ENCODE results near the gene SSNA1.

SSNA1 gene

GRCh38 chr9:137140151-137141012 lies 48.1 kb upstream of the SSNA1 start:
- Histone ChIP-seq H2BK5ac (ENCODE audit: low read length) (no peak overlapping the region), H3K9me3 (replicated peaks in 1 of 2; ENCODE audit: control insufficient read depth in 2 of 2, insufficient read depth in 1 of 2, low read depth in 1 of 2, low read length in 2 of 2) (peaks cover 0 to 5% of the 10 kb centered on the region in 2 donors), H3K18ac (ENCODE audit: low read length) (no peak overlapping the region), H3K27ac (replicated peaks; ENCODE audit: low read length) (no peak overlapping the region), H3K9ac (ENCODE audit: low read depth, low read length, poor library complexity) (peak overlapping the region; percentile 50), H3K4me1 (ENCODE audit: control insufficient read depth in 2 of 2, insufficient read depth in 1 of 2, low read depth in 1 of 2, low read length in 2 of 2) (peaks cover 0 to 2% of the 10 kb centered on the region in 2 donors), H2BK15ac (ENCODE audit: low read length) (no peak overlapping the region), H2BK12ac (ENCODE audit: low read length) (no peak overlapping the region), H3K27me3 (ENCODE audit: control insufficient read depth in 3 of 3, insufficient read depth in 3 of 3, low read depth in 1 of 3, low read length in 3 of 3) (peaks cover 10 to 87% (median 76%) of the 10 kb centered on the region in 3 experiments), H4K8ac (ENCODE audit: low read depth, low read length) (no peak overlapping the region), H3K14ac (ENCODE audit: low read length) (no peak overlapping the region), H3K79me1 (ENCODE audit: low read depth, low read length) (peaks cover 2% of the 10 kb centered on the region), H3K23ac (ENCODE audit: low read depth, low read length, poor library complexity) (peak overlapping the region; percentile 68), H3K4ac (ENCODE audit: low read length) (no peak overlapping the region), H2BK120ac (ENCODE audit: low read depth, low read length) (no peak overlapping the region), H4K91ac (ENCODE audit: low read depth, low read length, poor library complexity) (no peak overlapping the region), H2AK5ac (ENCODE audit: low read depth, low read length) (no peak overlapping the region), H3K4me2 (ENCODE audit: insufficient read depth, low read length, poor library complexity, severe bottlenecking) (no peak overlapping the region), H3K4me3 (ENCODE audit: low read length in 2 of 2) (peak overlapping the region in 1 of 2 donors; percentile 3), H3K36me3 (replicated peaks in 1 of 2; ENCODE audit: control insufficient read depth in 2 of 2, insufficient read depth in 2 of 2, low read length in 2 of 2) (no peaks in the 10 kb centered on the region), H2AFZ (ENCODE audit: low read length) (no peak overlapping the region)
- WGBS, 2 donors (ENCODE audit: extremely low coverage in 2 of 2, insufficient read length in 2 of 2, insufficient replicate concordance in 1 of 2), result no CpG with 5 or more reads among the region's 26 CpGs
- DNase-seq (ENCODE audit: low spot score), result no peak

GRCh38 chr9:137141050-137141810 lies 47.2 kb upstream of the SSNA1 start:
- Histone ChIP-seq H3K4me2 (ENCODE audit: insufficient read depth, low read length, poor library complexity, severe bottlenecking) (no peak overlapping the region), H3K27me3 (ENCODE audit: control insufficient read depth in 3 of 3, insufficient read depth in 3 of 3, low read depth in 1 of 3, low read length in 3 of 3) (peaks cover 10 to 87% (median 72%) of the 10 kb centered on the region in 3 experiments), H2AFZ (ENCODE audit: low read length) (no peak overlapping the region), H3K9ac (ENCODE audit: low read depth, low read length, poor library complexity) (peak overlapping the region; percentile 50), H2BK120ac (ENCODE audit: low read depth, low read length) (no peak overlapping the region), H3K27ac (replicated peaks; ENCODE audit: low read length) (no peak overlapping the region), H3K18ac (ENCODE audit: low read length) (no peak overlapping the region), H3K14ac (ENCODE audit: low read length) (no peak overlapping the region), H3K79me1 (ENCODE audit: low read depth, low read length) (no peaks in the 10 kb centered on the region), H3K36me3 (replicated peaks in 1 of 2; ENCODE audit: control insufficient read depth in 2 of 2, insufficient read depth in 2 of 2, low read length in 2 of 2) (no peaks in the 10 kb centered on the region), H2AK5ac (ENCODE audit: low read depth, low read length) (no peak overlapping the region), H4K8ac (ENCODE audit: low read depth, low read length) (no peak overlapping the region), H2BK5ac (ENCODE audit: low read length) (no peak overlapping the region), H4K91ac (ENCODE audit: low read depth, low read length, poor library complexity) (no peak overlapping the region), H2BK15ac (ENCODE audit: low read length) (no peak overlapping the region), H2BK12ac (ENCODE audit: low read length) (no peak overlapping the region), H3K23ac (ENCODE audit: low read depth, low read length, poor library complexity) (peak overlapping the region; percentile 61), H3K4ac (ENCODE audit: low read length) (no peak overlapping the region), H3K4me3 (ENCODE audit: low read length in 2 of 2) (no peak overlapping the region), H3K4me1 (ENCODE audit: control insufficient read depth in 2 of 2, insufficient read depth in 1 of 2, low read depth in 1 of 2, low read length in 2 of 2) (peaks cover 0 to 2% of the 10 kb centered on the region in 2 donors), H3K9me3 (replicated peaks in 1 of 2; ENCODE audit: control insufficient read depth in 2 of 2, insufficient read depth in 1 of 2, low read depth in 1 of 2, low read length in 2 of 2) (peaks cover 0 to 5% of the 10 kb centered on the region in 2 donors)
- no CpG with 5 or more reads among the region's 17 CpGs for WGBS, 2 donors (ENCODE audit: extremely low coverage in 2 of 2, insufficient read length in 2 of 2, insufficient replicate concordance in 1 of 2)
- no peak for DNase-seq (ENCODE audit: low spot score)

- H3K14ac ChIP-seq (ENCODE audit: low read length), result peak overlapping the region; percentile 95
- H3K4me3 ChIP-seq (ENCODE audit: low read length in 2 of 2), result peak overlapping the region in 1 of 2 donors; percentile 68
- no peak overlapping the region for H3K18ac ChIP-seq (ENCODE audit: low read length)
- H3K36me3 ChIP-seq (replicated peaks in 1 of 2; ENCODE audit: control insufficient read depth in 2 of 2, insufficient read depth in 2 of 2, low read length in 2 of 2), result no peaks in the 10 kb centered on the region
- H2BK5ac ChIP-seq (ENCODE audit: low read length), result no peak overlapping the region
- no peak overlapping the region for H3K4ac ChIP-seq (ENCODE audit: low read length)
- H3K4me1 ChIP-seq (ENCODE audit: control insufficient read depth in 2 of 2, insufficient read depth in 1 of 2, low read depth in 1 of 2, low read length in 2 of 2), result peaks cover 0 to 2% of the 10 kb centered on the region in 2 donors
- H2BK12ac ChIP-seq (ENCODE audit: low read length), result no peak overlapping the region
- H2AK5ac ChIP-seq (ENCODE audit: low read depth, low read length), result peak overlapping the region; percentile 84
- H3K9ac ChIP-seq (ENCODE audit: low read depth, low read length, poor library complexity), result peak overlapping the region; percentile 72
- H3K4me2 ChIP-seq (ENCODE audit: insufficient read depth, low read length, poor library complexity, severe bottlenecking), result no peak overlapping the region
- H4K91ac ChIP-seq (ENCODE audit: low read depth, low read length, poor library complexity), result no peak overlapping the region
- peaks cover 0 to 5% of the 10 kb centered on the region in 2 donors for H3K9me3 ChIP-seq (replicated peaks in 1 of 2; ENCODE audit: control insufficient read depth in 2 of 2, insufficient read depth in 1 of 2, low read depth in 1 of 2, low read length in 2 of 2)
- H3K79me1 ChIP-seq (ENCODE audit: low read depth, low read length), result peaks cover 2% of the 10 kb centered on the region
- H3K27ac ChIP-seq (replicated peaks; ENCODE audit: low read length), result no peak overlapping the region
- no peak overlapping the region for H4K8ac ChIP-seq (ENCODE audit: low read depth, low read length)
- peak overlapping the region; percentile 61 for H3K23ac ChIP-seq (ENCODE audit: low read depth, low read length, poor library complexity)
- no CpG with 5 or more reads among the region's 24 CpGs for WGBS, 2 donors (ENCODE audit: extremely low coverage in 2 of 2, insufficient read length in 2 of 2, insufficient replicate concordance in 1 of 2)
- no peak overlapping the region for H2BK120ac ChIP-seq (ENCODE audit: low read depth, low read length)
- no peak overlapping the region for H2BK15ac ChIP-seq (ENCODE audit: low read length)
- no peak for DNase-seq (ENCODE audit: low spot score)
- H3K27me3 ChIP-seq (ENCODE audit: control insufficient read depth in 3 of 3, insufficient read depth in 3 of 3, low read depth in 1 of 3, low read length in 3 of 3), result peaks cover 10 to 85% (median 64%) of the 10 kb centered on the region in 3 experiments
- H2AFZ ChIP-seq (ENCODE audit: low read length), result no peak overlapping the region
Observed at GRCh38 chr9:137141976-137142936, 46.2 kb upstream of the SSNA1 start.
